Common myeloid progenitor, CD34-positive (primary cell): ENCODE results near the gene PLEKHG2.

ENCODE experiments used
- CTCF ChIA-PET: fragments of 350-600 bp; sonication (Branson Sonifier 250); formaldehyde crosslinking; loops from one replicate; lab custom pipeline; 2021; ENCODE audit warnings: antibody characterized with exemption; lab: Charles Lee
- POLR2A ChIA-PET: fragments of 350-600 bp; sonication (Branson Sonifier 250); formaldehyde crosslinking; loops from one replicate; lab custom pipeline; 2021; ENCODE audit warnings: antibody characterized with exemption; lab: Charles Lee
- DNase-seq, 3 donors: peaks; one replicate each; pipeline versions ENCODE4 v3.0.0 to v3.0.0-alpha.2; 2013
- H3K27ac ChIP-seq, 2 experiments: 1 replicate in 1 of 2; 2 replicates in 1 of 2; pipeline ENCODE4 v1.7.0; 2013; ENCODE audit warnings: inconsistent platforms in 2 of 2, low read length in 2 of 2, mild to moderate bottlenecking in 2 of 2, low read depth in 1 of 2, moderate library complexity in 1 of 2; ENCODE audit not compliant: severe bottlenecking in 2 of 2, insufficient read depth in 1 of 2, poor library complexity in 1 of 2
- H3K27me3 ChIP-seq, 5 experiments: replicated peaks in 2 of 5; 1 replicate in 3 of 5; 2 replicates in 2 of 5; pipeline versions ENCODE4 v1.6.1 to v1.7.0; 2013; ENCODE audit warnings: low read length in 4 of 5, mild to moderate bottlenecking in 2 of 5, moderate library complexity in 2 of 5, inconsistent platforms in 1 of 5; ENCODE audit not compliant: insufficient read depth in 5 of 5, control insufficient read depth in 4 of 5
- H3K36me3 ChIP-seq, 4 experiments: 1 replicate in 2 of 4; 2 replicates in 2 of 4; pipeline versions ENCODE4 v1.6.1 to v1.7.0; 2013; ENCODE audit warnings: low read length in 3 of 4, control low read depth in 1 of 4, mild to moderate bottlenecking in 1 of 4; ENCODE audit not compliant: control insufficient read depth in 4 of 4, insufficient read depth in 4 of 4
- H3K4me1 ChIP-seq, 4 experiments: 1 replicate in 3 of 4; 2 replicates in 1 of 4; pipeline versions ENCODE4 v1.6.1 to v1.7.1; 2013; ENCODE audit warnings: low read length in 3 of 4, mild to moderate bottlenecking in 3 of 4, control low read depth in 1 of 4, inconsistent platforms in 1 of 4, moderate library complexity in 1 of 4; ENCODE audit not compliant: control insufficient read depth in 4 of 4, insufficient read depth in 4 of 4; ENCODE audit errors: control extremely low read depth in 1 of 4
- H3K4me3 ChIP-seq, 7 experiments: 1 replicate in 4 of 7; 2 replicates in 3 of 7; pipeline versions ENCODE4 v1.5.1 to v1.7.0; 2013; ENCODE audit warnings: mild to moderate bottlenecking in 7 of 7, low read length in 6 of 7, moderate library complexity in 6 of 7, inconsistent platforms in 2 of 7, low read depth in 2 of 7, control low read depth in 1 of 7; ENCODE audit not compliant: insufficient read depth in 4 of 7, control insufficient read depth in 1 of 7; ENCODE audit errors: extremely low read depth in 1 of 7
- H3K9me3 ChIP-seq, 5 experiments: 1 replicate in 4 of 5; 2 replicates in 1 of 5; pipeline versions ENCODE4 v1.6.1 to v1.7.1; 2013; ENCODE audit warnings: low read length in 4 of 5, mild to moderate bottlenecking in 2 of 5, inconsistent platforms in 1 of 5, low read depth in 1 of 5, moderate library complexity in 1 of 5; ENCODE audit not compliant: control insufficient read depth in 4 of 5, insufficient read depth in 2 of 5; ENCODE audit errors: control extremely low read depth in 1 of 5
- WGBS: methylation state at CpG from one replicate; pipeline ENCODE4 v1.1.5; 2013; ENCODE audit not compliant: insufficient coverage; 5-methylcytosine and 5-hydroxymethylcytosine counted together

Gene PLEKHG2

GRCh38 chr19:39465956-39466747 lies 53.7 kb downstream of the PLEKHG2 start:
- POLR2A ChIA-PET, result no interaction called here
- Histone ChIP-seq H3K4me1 (no peaks in the 10 kb centered on the region), H3K36me3 (peaks cover 23 to 77% (median 62%) of the 10 kb centered on the region in 4 experiments), H3K27ac (no peak overlapping the region), H3K4me3 (no peak overlapping the region), H3K9me3 (no peaks in the 10 kb centered on the region), H3K27me3 (no peaks in the 10 kb centered on the region)
- 98% methylated on average over 9 of the region's 18 CpGs for WGBS
- DNase-seq, result no peak
- CTCF ChIA-PET, result interaction anchor here (1.0 kb wide), 1 partner anchor 10 kb away, joined by 4 read pairs; no protein-coding TSS in a partner anchor

- no peaks in the 10 kb centered on the region for H3K9me3 ChIP-seq
- DNase-seq, result no peak
- no peak overlapping the region for H3K27ac ChIP-seq
- no peaks in the 10 kb centered on the region for H3K27me3 ChIP-seq
- WGBS, result 98% methylated on average over 7 of the region's 7 CpGs
- ChIA-PET CTCF (interaction anchor here (1.4 kb wide), 1 partner anchor 70 kb away, joined by 3 read pairs; no protein-coding TSS in a partner anchor), POLR2A (no interaction called here)
- H3K36me3 ChIP-seq, result peaks cover 22 to 87% (median 74%) of the 10 kb centered on the region in 4 experiments
- H3K4me1 ChIP-seq, result no peaks in the 10 kb centered on the region
- no peak overlapping the region for H3K4me3 ChIP-seq
Measured at GRCh38 chr19:39467941-39468340, 55.5 kb downstream of the PLEKHG2 start.

DNA sequence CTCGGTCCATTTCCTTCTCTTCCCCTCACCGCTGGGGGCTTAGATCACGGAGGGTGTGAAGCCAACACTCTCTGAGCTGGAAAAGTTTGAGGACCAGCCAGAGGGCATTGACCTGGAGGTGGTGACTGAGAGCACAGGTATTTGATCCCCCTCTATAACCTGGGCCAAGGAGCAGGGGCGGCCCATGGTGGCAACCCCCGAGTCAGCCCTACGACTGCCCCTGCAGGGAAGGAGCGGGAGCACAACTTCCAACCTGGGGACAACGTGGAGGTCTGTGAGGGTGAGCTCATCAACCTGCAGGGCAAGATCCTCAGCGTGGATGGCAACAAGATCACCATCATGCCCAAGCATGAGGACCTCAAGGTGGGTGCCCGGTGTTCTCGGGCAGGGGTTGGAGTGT lies 56.6 kb downstream of the PLEKHG2 start:
- H3K27ac ChIP-seq, result no peak overlapping the region
- H3K9me3 ChIP-seq, result no peaks in the 10 kb centered on the region
- H3K4me1 ChIP-seq, result no peaks in the 10 kb centered on the region
- H3K36me3 ChIP-seq, result peaks cover 22 to 94% (median 81%) of the 10 kb centered on the region in 4 experiments
- no peak overlapping the region for H3K4me3 ChIP-seq
- POLR2A ChIA-PET, result no interaction called here
- CTCF ChIA-PET, result interaction anchor here (1.1 to 1.4 kb wide), 4 partner anchors 24 to 71 kb away, joined by 3 to 4 read pairs (median 3); partner anchors contain the start of genes EID2 and SUPT5H
- no peaks in the 10 kb centered on the region for H3K27me3 ChIP-seq
- 100% methylated on average over 7 of the region's 11 CpGs for WGBS
- DNase-seq, result no peak

GRCh38 chr19:39469567-39469966 lies 57.1 kb downstream of the PLEKHG2 start:
- no peak for DNase-seq
- Histone ChIP-seq H3K27ac (no peak overlapping the region), H3K36me3 (peaks cover 24 to 96% (median 82%) of the 10 kb centered on the region in 4 experiments), H3K4me3 (no peak overlapping the region), H3K9me3 (no peaks in the 10 kb centered on the region), H3K27me3 (no peaks in the 10 kb centered on the region), H3K4me1 (no peaks in the 10 kb centered on the region)
- POLR2A ChIA-PET, result no interaction called here
- WGBS, result 93% methylated on average over 3 of the region's 6 CpGs
- CTCF ChIA-PET, result interaction anchor here (1.1 to 1.4 kb wide), 3 partner anchors 24 to 70 kb away, joined by 3 to 4 read pairs (median 3); partner anchors contain the start of genes EID2 and SUPT5H

GRCh38 chr19:39470724-39471339 lies 58.4 kb downstream of the PLEKHG2 start:
- no peak overlapping the region for H3K27ac ChIP-seq
- no peaks in the 10 kb centered on the region for H3K27me3 ChIP-seq
- POLR2A ChIA-PET, result interaction anchor here (0.6 kb wide), 1 partner anchor 1832 kb away, joined by 4 read pairs; no protein-coding TSS in a partner anchor
- CTCF ChIA-PET, result no interaction called here
- no peaks in the 10 kb centered on the region for H3K9me3 ChIP-seq
- WGBS, result 99% methylated on average over 6 of the region's 7 CpGs
- no peak overlapping the region for H3K4me3 ChIP-seq
- H3K36me3 ChIP-seq, result peaks cover 20 to 93% (median 78%) of the 10 kb centered on the region in 4 experiments
- no peak for DNase-seq
- no peaks in the 10 kb centered on the region for H3K4me1 ChIP-seq

DNA sequence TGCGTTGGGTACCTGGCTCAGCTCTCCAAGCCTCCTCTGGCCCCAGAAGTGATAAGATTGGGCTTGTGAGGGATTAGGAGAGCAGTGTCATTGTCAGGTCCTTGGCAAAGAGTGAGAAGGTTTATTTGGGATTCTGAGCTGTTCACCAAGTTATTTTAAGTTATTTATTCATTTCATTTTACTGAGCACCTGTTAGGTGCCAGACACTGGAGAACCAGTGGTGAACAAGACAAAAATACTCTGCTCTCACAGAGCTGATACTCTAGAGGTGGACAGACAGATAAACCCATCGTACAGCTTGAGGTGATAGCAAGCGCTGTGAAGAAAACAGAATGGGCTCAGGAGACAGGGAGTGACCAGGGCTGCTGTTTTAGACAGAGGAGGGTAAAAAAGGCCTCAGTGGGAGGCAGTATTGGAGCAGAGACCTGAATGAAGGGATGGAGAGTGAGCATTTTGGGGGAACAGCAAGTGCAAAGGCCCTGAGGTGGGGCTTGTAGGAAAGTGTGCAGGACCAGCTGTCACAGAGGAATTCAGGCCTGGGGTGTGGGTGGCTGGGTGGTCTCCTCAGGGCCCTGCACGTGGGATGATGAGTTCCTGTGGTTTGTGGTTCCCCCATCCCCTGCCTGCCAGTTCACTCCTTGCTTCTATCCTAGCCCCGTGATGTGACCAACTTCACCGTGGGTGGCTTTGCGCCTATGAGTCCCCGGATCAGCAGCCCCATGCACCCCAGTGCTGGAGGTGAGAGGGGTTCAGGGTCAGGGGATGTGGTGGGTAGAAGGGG lies 59.5 kb downstream of the PLEKHG2 start:
- Histone ChIP-seq H3K4me3 (no peak overlapping the region), H3K27me3 (no peaks in the 10 kb centered on the region), H3K27ac (no peak overlapping the region), H3K9me3 (no peaks in the 10 kb centered on the region), H3K4me1 (no peaks in the 10 kb centered on the region), H3K36me3 (peaks cover 21 to 94% (median 81%) of the 10 kb centered on the region in 4 experiments)
- DNase-seq, result no peak
- WGBS, result 90% methylated on average over 6 of the region's 8 CpGs
- ChIA-PET CTCF (interaction anchor here (1.2 kb wide), 1 partner anchor 61 kb away, joined by 14 read pairs; the partner anchor contains the start of gene EID2B), POLR2A (no interaction called here)
